HEK293 (cell line): Measurements from ENCODE around the gene GALNTL6.

Experiments
- ZBTB21 ChIP-seq: fragments of 450-650 bp; formaldehyde crosslinking; IDR thresholded peaks from 2 replicates; pipeline ENCODE4 v1.5.1; 2017; ENCODE audit warnings: missing biosample characterization, missing genetic modification characterization
- ZFP3 ChIP-seq: fragments of 450-650 bp; formaldehyde crosslinking; IDR thresholded peaks from 2 replicates; pipeline ENCODE4 v1.5.1; 2016; ENCODE audit warnings: low read depth, missing biosample characterization, missing genetic modification characterization
- ZNF654 ChIP-seq: fragments of 450-650 bp; formaldehyde crosslinking; IDR thresholded peaks from 2 replicates; pipeline ENCODE4 v1.5.1; 2016; ENCODE audit warnings: low read depth, missing biosample characterization, missing genetic modification characterization
- ZSCAN16 ChIP-seq: fragments of 450-650 bp; formaldehyde crosslinking; IDR thresholded peaks from 2 replicates; pipeline ENCODE4 v1.5.1; 2016; ENCODE audit warnings: missing biosample characterization, missing genetic modification characterization
- TF ChIP-seq, protein P1 (sequence below): fragments of 450-650 bp; formaldehyde crosslinking; IDR thresholded peaks from 2 replicates; pipeline ENCODE4 v1.5.1; 2016; ENCODE audit warnings: missing biosample characterization, missing genetic modification characterization

DNA sequence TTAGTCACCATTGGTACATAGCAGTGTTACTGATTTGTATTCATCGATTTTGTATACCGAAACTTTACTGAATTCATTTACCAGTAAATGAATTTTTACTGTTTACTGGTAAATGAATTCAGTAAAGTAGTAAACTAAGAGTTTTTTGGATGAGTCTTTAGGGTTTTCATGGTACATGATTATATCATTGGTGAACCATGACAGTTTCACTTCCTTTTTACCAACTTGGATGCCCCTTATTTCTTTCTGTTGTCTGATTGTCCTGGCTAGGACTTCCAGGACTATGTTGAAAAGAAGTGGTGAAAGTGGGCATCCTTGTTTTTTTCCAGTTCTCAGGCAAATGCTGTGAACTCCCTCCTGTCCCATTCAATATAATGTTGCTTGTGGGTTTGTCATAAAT is 494.9 kb downstream of the GALNTL6 start:
- TF ChIP-seq, protein P1, sequence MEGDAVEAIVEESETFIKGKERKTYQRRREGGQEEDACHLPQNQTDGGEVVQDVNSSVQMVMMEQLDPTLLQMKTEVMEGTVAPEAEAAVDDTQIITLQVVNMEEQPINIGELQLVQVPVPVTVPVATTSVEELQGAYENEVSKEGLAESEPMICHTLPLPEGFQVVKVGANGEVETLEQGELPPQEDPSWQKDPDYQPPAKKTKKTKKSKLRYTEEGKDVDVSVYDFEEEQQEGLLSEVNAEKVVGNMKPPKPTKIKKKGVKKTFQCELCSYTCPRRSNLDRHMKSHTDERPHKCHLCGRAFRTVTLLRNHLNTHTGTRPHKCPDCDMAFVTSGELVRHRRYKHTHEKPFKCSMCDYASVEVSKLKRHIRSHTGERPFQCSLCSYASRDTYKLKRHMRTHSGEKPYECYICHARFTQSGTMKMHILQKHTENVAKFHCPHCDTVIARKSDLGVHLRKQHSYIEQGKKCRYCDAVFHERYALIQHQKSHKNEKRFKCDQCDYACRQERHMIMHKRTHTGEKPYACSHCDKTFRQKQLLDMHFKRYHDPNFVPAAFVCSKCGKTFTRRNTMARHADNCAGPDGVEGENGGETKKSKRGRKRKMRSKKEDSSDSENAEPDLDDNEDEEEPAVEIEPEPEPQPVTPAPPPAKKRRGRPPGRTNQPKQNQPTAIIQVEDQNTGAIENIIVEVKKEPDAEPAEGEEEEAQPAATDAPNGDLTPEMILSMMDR = no peak
- TF ChIP-seq ZBTB21 (tag by site-specific recombination) = no peak
- no peak for TF ChIP-seq ZNF654 (tag by site-specific recombination)
- no peak for TF ChIP-seq ZFP3 (tag by site-specific recombination)
- no peak for TF ChIP-seq ZSCAN16 (tag by site-specific recombination)
